ENCODE measurements around the gene MYO15A. TPM values are rescaled to one million over a fixed set of nuclear protein-coding genes. Genes with fewer than 3 reads are reported as not detected.

The MYO15A gene
- total and polyA plus RNA-seq, 2 donors (not counting 1 experiment from before 2014, with no cell fraction given): 2.5 to 3.1 TPM

DNA sequence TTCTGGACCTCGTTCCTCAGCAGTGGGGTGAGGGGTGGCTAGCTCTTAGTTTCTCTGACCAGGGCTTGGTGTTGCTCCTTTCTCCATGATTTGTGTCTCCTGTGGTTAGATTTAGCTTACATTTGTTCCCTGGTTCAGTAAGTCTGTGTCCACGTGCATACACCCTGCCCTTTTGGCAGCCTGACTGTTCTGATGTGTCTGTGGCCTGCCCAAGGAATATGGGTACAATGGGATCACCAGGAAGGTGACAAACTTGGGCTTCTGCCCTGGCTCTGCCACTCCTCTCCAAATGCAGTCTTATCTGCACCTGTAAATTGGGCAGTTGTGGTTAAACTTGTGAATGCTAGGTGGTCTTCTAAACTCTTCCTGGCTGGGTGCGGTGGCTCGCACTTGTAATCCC lies 92.6 kb downstream of the MYO15A start:
- H3K79me2 ChIP-seq (ENCODE audit: control insufficient read depth, insufficient read depth, low read length): peaks cover 67% of the 10 kb centered on the region
- H3K27me3 ChIP-seq (replicated peaks in 1 of 4; ENCODE audit: control extremely low read depth in 1 of 4, control insufficient read depth in 3 of 4, insufficient read depth in 4 of 4, low read length in 3 of 4): no peaks in the 10 kb centered on the region
- H3K27ac Mint-ChIP-seq: no peak overlapping the region
- POLR2A ChIA-PET: no interaction called here
- no peaks in the 10 kb centered on the region for H3K27me3 Mint-ChIP-seq
- peaks cover 11 to 67% of the 10 kb centered on the region in 2 experiments for H3K36me3 ChIP-seq (replicated peaks in 1 of 2; ENCODE audit: control extremely low read depth in 1 of 2, control insufficient read depth in 1 of 2, extremely low read depth in 1 of 2, insufficient read depth in 2 of 2, low read length in 1 of 2)
- H3K4me1 ChIP-seq (ENCODE audit: control insufficient read depth in 2 of 2, insufficient read depth in 2 of 2, low read length in 2 of 2): no peaks in the 10 kb centered on the region
- CTCF ChIA-PET: interaction anchor here (1.2 to 1.5 kb wide), 2 partner anchors 15 to 17 kb away, joined by 4 to 8 read pairs; no protein-coding TSS in a partner anchor
- ATAC-seq (ENCODE audit: low read depth) (no peak), DNase-seq (no peak)
- intact Hi-C loops (cut with micrococcal nuclease): no loop called here
- peaks cover 20% of the 10 kb centered on the region for H3K4me1 Mint-ChIP-seq
- no peak overlapping the region for H3K9ac ChIP-seq (ENCODE audit: low read length)
- H3K27ac ChIP-seq (ENCODE audit: low read length in 2 of 2): no peak overlapping the region
- 95% methylated on average over 4 of the region's 4 CpGs for WGBS (ENCODE audit: insufficient coverage)
- H4K20me1 ChIP-seq (ENCODE audit: control insufficient read depth, insufficient read depth, low read length, poor library complexity, severe bottlenecking): peaks cover 99% of the 10 kb centered on the region
- H3K4me2 ChIP-seq (replicated peaks; ENCODE audit: low read depth, low read length, poor library complexity, severe bottlenecking): no peak overlapping the region
- TF ChIP-seq, protein P1, sequence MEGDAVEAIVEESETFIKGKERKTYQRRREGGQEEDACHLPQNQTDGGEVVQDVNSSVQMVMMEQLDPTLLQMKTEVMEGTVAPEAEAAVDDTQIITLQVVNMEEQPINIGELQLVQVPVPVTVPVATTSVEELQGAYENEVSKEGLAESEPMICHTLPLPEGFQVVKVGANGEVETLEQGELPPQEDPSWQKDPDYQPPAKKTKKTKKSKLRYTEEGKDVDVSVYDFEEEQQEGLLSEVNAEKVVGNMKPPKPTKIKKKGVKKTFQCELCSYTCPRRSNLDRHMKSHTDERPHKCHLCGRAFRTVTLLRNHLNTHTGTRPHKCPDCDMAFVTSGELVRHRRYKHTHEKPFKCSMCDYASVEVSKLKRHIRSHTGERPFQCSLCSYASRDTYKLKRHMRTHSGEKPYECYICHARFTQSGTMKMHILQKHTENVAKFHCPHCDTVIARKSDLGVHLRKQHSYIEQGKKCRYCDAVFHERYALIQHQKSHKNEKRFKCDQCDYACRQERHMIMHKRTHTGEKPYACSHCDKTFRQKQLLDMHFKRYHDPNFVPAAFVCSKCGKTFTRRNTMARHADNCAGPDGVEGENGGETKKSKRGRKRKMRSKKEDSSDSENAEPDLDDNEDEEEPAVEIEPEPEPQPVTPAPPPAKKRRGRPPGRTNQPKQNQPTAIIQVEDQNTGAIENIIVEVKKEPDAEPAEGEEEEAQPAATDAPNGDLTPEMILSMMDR (IDR thresholded peaks at IDR 0.05): no peak
- TF ChIP-seq EZH2 (IDR thresholded peaks at IDR 0.05; ENCODE audit: borderline replicate concordance, insufficient read depth, low read depth, low read length, poor library complexity, severe bottlenecking): no peak
- H3K4me3 Mint-ChIP-seq: no peak overlapping the region
- no peaks in the 10 kb centered on the region for H3K9me3 Mint-ChIP-seq (ENCODE audit: insufficient read depth)
- no peak overlapping the region for H3K4me3 ChIP-seq (ENCODE audit: control extremely low read depth in 1 of 5, extremely low read depth in 1 of 5, insufficient read depth in 1 of 5, low read depth in 2 of 5, low read length in 4 of 5)
- no peaks in the 10 kb centered on the region for H3K9me3 ChIP-seq (ENCODE audit: control extremely low read depth in 1 of 3, control insufficient read depth in 2 of 3, insufficient read depth in 1 of 3, low read length in 2 of 3)
- H2AFZ ChIP-seq (ENCODE audit: insufficient read depth, low read depth, low read length, poor library complexity, severe bottlenecking): no peak overlapping the region

DNA sequence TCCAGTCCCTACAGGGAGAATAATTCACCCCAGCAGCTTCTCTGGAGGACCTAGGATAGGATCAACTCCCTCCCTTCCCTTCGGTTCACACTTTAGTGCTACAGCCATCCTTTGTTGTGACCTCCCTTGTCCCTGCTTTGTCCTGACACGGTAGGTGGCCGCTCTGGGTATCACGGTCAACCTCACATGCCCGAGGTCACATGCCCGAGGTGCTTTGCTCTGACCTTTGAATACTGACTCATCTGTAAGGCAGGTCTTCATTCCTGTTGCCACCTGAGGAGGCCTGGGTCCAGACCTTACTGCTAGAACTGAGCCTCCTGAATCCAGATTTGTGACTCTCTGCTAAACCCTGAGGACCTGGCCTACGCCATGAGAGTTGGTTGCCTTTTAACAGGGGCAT lies 94.8 kb downstream of the MYO15A start:
- DNase-seq (no peak), ATAC-seq (ENCODE audit: low read depth) (no peak)
- Histone ChIP-seq H3K9me3 (ENCODE audit: control extremely low read depth in 1 of 3, control insufficient read depth in 2 of 3, insufficient read depth in 1 of 3, low read length in 2 of 3) (no peaks in the 10 kb centered on the region), H3K27ac (ENCODE audit: low read length in 2 of 2) (no peak overlapping the region), H2AFZ (ENCODE audit: insufficient read depth, low read depth, low read length, poor library complexity, severe bottlenecking) (no peak overlapping the region), H3K79me2 (ENCODE audit: control insufficient read depth, insufficient read depth, low read length) (peaks cover 46% of the 10 kb centered on the region), H3K36me3 (replicated peaks in 1 of 2; ENCODE audit: control extremely low read depth in 1 of 2, control insufficient read depth in 1 of 2, extremely low read depth in 1 of 2, insufficient read depth in 2 of 2, low read length in 1 of 2) (peaks cover 8 to 66% of the 10 kb centered on the region in 2 experiments), H3K4me1 (ENCODE audit: control insufficient read depth in 2 of 2, insufficient read depth in 2 of 2, low read length in 2 of 2) (no peaks in the 10 kb centered on the region), H3K4me2 (replicated peaks; ENCODE audit: low read depth, low read length, poor library complexity, severe bottlenecking) (no peak overlapping the region), H3K27me3 (replicated peaks in 1 of 4; ENCODE audit: control extremely low read depth in 1 of 4, control insufficient read depth in 3 of 4, insufficient read depth in 4 of 4, low read length in 3 of 4) (no peaks in the 10 kb centered on the region), H3K9ac (ENCODE audit: low read length) (no peak overlapping the region), H3K4me3 (ENCODE audit: control extremely low read depth in 1 of 5, extremely low read depth in 1 of 5, insufficient read depth in 1 of 5, low read depth in 2 of 5, low read length in 4 of 5) (no peak overlapping the region), H4K20me1 (ENCODE audit: control insufficient read depth, insufficient read depth, low read length, poor library complexity, severe bottlenecking) (peaks cover 99% of the 10 kb centered on the region)
- H3K4me3 Mint-ChIP-seq: no peak overlapping the region
- TF ChIP-seq, protein P1 (IDR thresholded peaks at IDR 0.05): no peak
- TF ChIP-seq EZH2 (IDR thresholded peaks at IDR 0.05; ENCODE audit: borderline replicate concordance, insufficient read depth, low read depth, low read length, poor library complexity, severe bottlenecking): no peak
- intact Hi-C loops (cut with micrococcal nuclease): no loop called here
- peaks cover 12% of the 10 kb centered on the region for H3K4me1 Mint-ChIP-seq
- ChIA-PET CTCF (interaction anchor here (2.0 kb wide), 1 partner anchor 13 kb away, joined by 8 read pairs; no protein-coding TSS in a partner anchor), POLR2A (no interaction called here)
- H3K27ac Mint-ChIP-seq: no peak overlapping the region
- 100% methylated on average over 7 of the region's 7 CpGs for WGBS (ENCODE audit: insufficient coverage)
- no peaks in the 10 kb centered on the region for H3K27me3 Mint-ChIP-seq
- no peaks in the 10 kb centered on the region for H3K9me3 Mint-ChIP-seq (ENCODE audit: insufficient read depth)

All from B cell (primary cell).